ENCODE data around the gene RSPH1.

The RSPH1 gene

GRCh38 chr21:42423685-42424084 lies 72.3 kb downstream of the RSPH1 start:
- DNase-seq, result no peak

- DNase-seq, result no peak
These were observed 72.8 kb downstream of the RSPH1 start for GRCh38 chr21:42423197-42423675.

All from NCI-H510A treated with DMSO at 0.1 percent for 48 hours (cell line).